ENCODE results near the gene POTEJ. TPM values are rescaled to one million over a fixed set of nuclear protein-coding genes. Genes with fewer than 3 reads are reported as not detected.
"Not testable (repeated sequence)": the region's sequence is repeated elsewhere in the genome, so short reads cannot be mapped to it uniquely, and the experiment has no call there.

The POTEJ gene
- total RNA-seq, 1 experiment from 2014 or later = not detected

DNA sequence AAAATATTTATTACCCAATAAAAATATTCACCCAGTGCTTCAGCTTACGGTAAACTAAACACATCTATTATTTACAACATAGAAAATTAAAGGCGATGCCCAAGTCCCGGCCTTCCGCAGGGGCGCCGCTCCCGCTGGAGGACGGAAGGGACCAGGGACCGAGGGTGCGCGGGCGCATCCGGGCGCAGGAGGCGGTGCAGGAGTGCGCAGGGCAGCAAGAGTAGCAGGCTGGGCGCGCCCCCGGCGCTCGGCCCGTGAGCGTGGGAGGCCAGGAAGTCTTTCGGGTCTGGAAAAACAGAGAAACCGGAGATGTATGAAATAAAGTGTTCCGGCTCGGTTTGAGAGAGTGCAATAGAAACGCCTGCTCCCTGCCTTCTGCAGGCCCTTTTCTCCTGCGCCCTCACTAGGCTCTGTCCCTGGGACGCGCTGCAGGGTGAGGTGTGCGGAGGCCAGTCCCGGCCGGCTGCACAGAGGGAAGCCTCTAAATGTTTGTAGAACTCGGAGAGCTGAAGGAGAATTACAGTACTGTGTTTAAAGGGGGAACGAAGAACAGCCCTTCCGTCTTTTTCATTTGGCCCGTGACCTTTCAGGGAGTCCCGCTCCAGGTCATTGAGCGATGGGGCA is 18.3 kb upstream of the POTEJ start:
- H2BK5ac ChIP-seq (ENCODE audit: insufficient read length, low read length); H3K79me1 ChIP-seq (ENCODE audit: insufficient read depth, low read depth, low read length, poor library complexity, severe bottlenecking); H3K4ac ChIP-seq (ENCODE audit: low read depth, low read length); H2AK5ac ChIP-seq (ENCODE audit: insufficient read length, low read length); H3K23ac ChIP-seq (ENCODE audit: insufficient read length, low read depth, low read length); H3K27ac Mint-ChIP-seq; H3K4me3 Mint-ChIP-seq; H2BK15ac ChIP-seq (ENCODE audit: low read depth, low read length); H2BK120ac ChIP-seq (ENCODE audit: low read depth, low read length, poor library complexity, severe bottlenecking); H3K18ac ChIP-seq (ENCODE audit: insufficient read length, low read depth, low read length); H3K4me2 ChIP-seq (ENCODE audit: insufficient read depth, insufficient read length, low read length); H4K91ac ChIP-seq (ENCODE audit: insufficient read length, low read depth, low read length); H3K36me3 Mint-ChIP-seq (ENCODE audit: insufficient read depth in 1 of 3, low read depth in 3 of 3); H3K27ac ChIP-seq (ENCODE audit: insufficient read length, low read depth, low read length); H2AFZ ChIP-seq (ENCODE audit: low read length); H3K9ac ChIP-seq (ENCODE audit: extremely low read depth, insufficient read length, low read length); H4K5ac ChIP-seq (ENCODE audit: insufficient read length, low read depth, low read length); H4K20me1 ChIP-seq (ENCODE audit: control insufficient read depth, insufficient read depth, insufficient read length); H3K4me1 Mint-ChIP-seq; H3K9me3 Mint-ChIP-seq; H3T11ph ChIP-seq (ENCODE audit: low read length); H3K79me2 ChIP-seq (ENCODE audit: insufficient read depth, low read length); H3K4me1 ChIP-seq (ENCODE audit: insufficient read depth, low read length); H3K27me3 Mint-ChIP-seq (ENCODE audit: low read depth); H3K23me2 ChIP-seq (ENCODE audit: insufficient read length, low read depth, low read length, poor library complexity, severe bottlenecking); H2BK20ac ChIP-seq (ENCODE audit: low read depth, low read length, poor library complexity, severe bottlenecking); H3K14ac ChIP-seq (ENCODE audit: insufficient read depth, low read length); H3K27me3 ChIP-seq (ENCODE audit: insufficient read depth, low read length); H3K56ac ChIP-seq (ENCODE audit: insufficient read length, low read depth, low read length); H3K9me3 ChIP-seq (ENCODE audit: control insufficient read depth, low read depth, low read length); H4K8ac ChIP-seq (replicated peaks; ENCODE audit: insufficient read length, low read depth, low read length); H2BK12ac ChIP-seq (ENCODE audit: insufficient read length, low read depth, low read length): not testable (repeated sequence)
- DNase-seq = peak; percentile 3
- no CpG with 5 or more reads among the region's 40 CpGs for WGBS (ENCODE audit: extremely low coverage, insufficient read length, low lambda C conversion rate)

DNA sequence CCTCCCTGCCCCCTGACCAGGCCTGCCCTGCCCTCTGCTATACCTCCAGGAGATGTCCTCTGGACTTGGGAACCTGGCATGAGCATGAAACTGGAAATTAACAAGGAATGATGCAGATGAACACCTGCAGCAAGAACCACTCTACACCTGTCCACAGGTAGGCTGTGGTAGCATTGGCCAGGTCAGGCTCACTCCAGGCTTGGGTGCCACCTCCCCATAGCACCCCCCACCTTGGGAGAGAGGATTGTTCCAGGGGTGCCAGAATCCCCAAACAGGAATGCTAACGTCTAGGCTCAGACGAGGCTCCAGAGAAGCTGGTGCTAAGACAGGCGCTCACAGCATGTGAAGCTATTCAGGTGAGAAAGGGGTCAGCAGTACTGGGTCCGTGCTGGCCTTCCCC is 17.2 kb upstream of the POTEJ start:
- H3K27me3 Mint-ChIP-seq (ENCODE audit: low read depth); H2BK12ac ChIP-seq (ENCODE audit: insufficient read length, low read depth, low read length): not testable (repeated sequence)

More for the DNA sequence above, 17.2 kb upstream of the POTEJ start:
- H3K27me3 ChIP-seq (ENCODE audit: insufficient read depth, low read length); H4K91ac ChIP-seq (ENCODE audit: insufficient read length, low read depth, low read length); H3K4ac ChIP-seq (ENCODE audit: low read depth, low read length); H3K4me3 Mint-ChIP-seq; H3K4me2 ChIP-seq (ENCODE audit: insufficient read depth, insufficient read length, low read length); H3K23ac ChIP-seq (ENCODE audit: insufficient read length, low read depth, low read length); H3K23me2 ChIP-seq (ENCODE audit: insufficient read length, low read depth, low read length, poor library complexity, severe bottlenecking); H2AK5ac ChIP-seq (ENCODE audit: insufficient read length, low read length); H3T11ph ChIP-seq (ENCODE audit: low read length); H2AFZ ChIP-seq (ENCODE audit: low read length); H3K79me1 ChIP-seq (ENCODE audit: insufficient read depth, low read depth, low read length, poor library complexity, severe bottlenecking); H3K79me2 ChIP-seq (ENCODE audit: insufficient read depth, low read length); H2BK15ac ChIP-seq (ENCODE audit: low read depth, low read length); H3K4me1 ChIP-seq (ENCODE audit: insufficient read depth, low read length); H3K9ac ChIP-seq (ENCODE audit: extremely low read depth, insufficient read length, low read length); H2BK20ac ChIP-seq (ENCODE audit: low read depth, low read length, poor library complexity, severe bottlenecking); H4K8ac ChIP-seq (replicated peaks; ENCODE audit: insufficient read length, low read depth, low read length); H2BK5ac ChIP-seq (ENCODE audit: insufficient read length, low read length); H4K20me1 ChIP-seq (ENCODE audit: control insufficient read depth, insufficient read depth, insufficient read length); H3K18ac ChIP-seq (ENCODE audit: insufficient read length, low read depth, low read length); H2BK120ac ChIP-seq (ENCODE audit: low read depth, low read length, poor library complexity, severe bottlenecking); H3K9me3 ChIP-seq (ENCODE audit: control insufficient read depth, low read depth, low read length); H3K9me3 Mint-ChIP-seq; H3K27ac Mint-ChIP-seq; H3K4me1 Mint-ChIP-seq; H3K14ac ChIP-seq (ENCODE audit: insufficient read depth, low read length); H3K56ac ChIP-seq (ENCODE audit: insufficient read length, low read depth, low read length); H3K36me3 Mint-ChIP-seq (ENCODE audit: insufficient read depth in 1 of 3, low read depth in 3 of 3); H4K5ac ChIP-seq (ENCODE audit: insufficient read length, low read depth, low read length); H3K27ac ChIP-seq (ENCODE audit: insufficient read length, low read depth, low read length): not testable (repeated sequence)
- WGBS (ENCODE audit: extremely low coverage, insufficient read length, low lambda C conversion rate) = no CpG with 5 or more reads among the region's 4 CpGs
- peak; percentile 10 for DNase-seq
